AG04450 (cell line): ENCODE results near the gene ZNF830. TPM values are rescaled to one million over a fixed set of nuclear protein-coding genes. Genes with fewer than 3 reads are reported as not detected.

Experiments used
- CTCF ChIA-PET: fragments of 300-600, 350-600 bp; formaldehyde crosslinking; extraction: SDS; loops from one replicate; lab custom pipeline; 2022; ENCODE audit warnings: antibody characterized with exemption, inconsistent platforms; lab: Charles Lee
- POLR2A ChIA-PET: fragments of 350-600 bp; formaldehyde crosslinking; extraction: SDS; loops from one replicate; lab custom pipeline; 2021; ENCODE audit warnings: antibody characterized with exemption, inconsistent platforms; lab: Yijun Ruan, JAX
- DNase-seq: peaks from one replicate; pipeline ENCODE4 v3.0.0-alpha.2; 2011; ENCODE audit warnings: low read depth, low spot score
- H3K27ac ChIP-seq: one replicate; pipeline ENCODE4 v1.5.1; 2012; ENCODE audit warnings: low read depth, low read length, control low read depth
- H3K27me3 ChIP-seq: one replicate; pipeline ENCODE4 v1.6.0; 2012; ENCODE audit warnings: low read length; ENCODE audit not compliant: control insufficient read depth, insufficient read depth
- H3K4me3 ChIP-seq: 2 replicates; pipeline ENCODE4 v1.5.1; 2011; ENCODE audit warnings: mild to moderate bottlenecking, low read depth, low read length, control low read depth
- H3K9me3 ChIP-seq: 2 replicates; pipeline ENCODE4 v1.5.1; 2012; ENCODE audit warnings: low read length; ENCODE audit not compliant: control insufficient read depth, insufficient read depth
- polyA plus RNA-seq: library from polyadenylated mRNA; depleted of rRNA; stranded (reverse); fragments of >200 nt; gene quantifications from 2 replicates; pipeline ENCODE4 v1.2.3, GENCODE V29; 2011; rRNA removed
- TF ChIP-seq, protein P1 (sequence below): IDR thresholded peaks from 2 replicates; pipeline ENCODE4 v1.5.1; 2011; ENCODE audit warnings: low read depth, low read length, control low read depth, inconsistent platforms

ZNF830 gene
- polyA plus RNA-seq, 1 experiment: 9.4 TPM

DNA sequence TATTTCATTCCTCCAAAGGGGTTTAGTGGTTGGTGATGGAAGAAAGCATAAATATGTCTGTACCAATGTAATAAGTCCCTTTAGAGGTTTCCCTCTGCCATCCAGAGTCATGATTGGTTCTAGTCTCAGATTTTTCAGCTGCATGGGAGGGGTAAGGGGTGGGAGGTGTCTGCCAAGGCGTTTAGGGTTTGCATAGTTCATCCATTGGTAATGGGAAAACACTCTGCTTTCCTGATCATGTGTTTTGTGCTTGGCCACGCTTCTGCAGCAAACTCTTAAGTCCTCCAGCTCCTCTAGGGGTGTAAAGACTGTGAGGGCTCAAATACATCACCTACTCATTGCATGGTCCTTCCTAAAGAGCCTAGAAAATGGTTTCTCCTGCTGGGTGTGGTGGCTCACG lies 48.8 kb downstream of the ZNF830 start:
- TF ChIP-seq, protein P1, sequence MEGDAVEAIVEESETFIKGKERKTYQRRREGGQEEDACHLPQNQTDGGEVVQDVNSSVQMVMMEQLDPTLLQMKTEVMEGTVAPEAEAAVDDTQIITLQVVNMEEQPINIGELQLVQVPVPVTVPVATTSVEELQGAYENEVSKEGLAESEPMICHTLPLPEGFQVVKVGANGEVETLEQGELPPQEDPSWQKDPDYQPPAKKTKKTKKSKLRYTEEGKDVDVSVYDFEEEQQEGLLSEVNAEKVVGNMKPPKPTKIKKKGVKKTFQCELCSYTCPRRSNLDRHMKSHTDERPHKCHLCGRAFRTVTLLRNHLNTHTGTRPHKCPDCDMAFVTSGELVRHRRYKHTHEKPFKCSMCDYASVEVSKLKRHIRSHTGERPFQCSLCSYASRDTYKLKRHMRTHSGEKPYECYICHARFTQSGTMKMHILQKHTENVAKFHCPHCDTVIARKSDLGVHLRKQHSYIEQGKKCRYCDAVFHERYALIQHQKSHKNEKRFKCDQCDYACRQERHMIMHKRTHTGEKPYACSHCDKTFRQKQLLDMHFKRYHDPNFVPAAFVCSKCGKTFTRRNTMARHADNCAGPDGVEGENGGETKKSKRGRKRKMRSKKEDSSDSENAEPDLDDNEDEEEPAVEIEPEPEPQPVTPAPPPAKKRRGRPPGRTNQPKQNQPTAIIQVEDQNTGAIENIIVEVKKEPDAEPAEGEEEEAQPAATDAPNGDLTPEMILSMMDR: no peak
- Histone ChIP-seq H3K27me3 (no peaks in the 10 kb centered on the region), H3K9me3 (no peaks in the 10 kb centered on the region), H3K27ac (peak overlapping the region; percentile 34), H3K4me3 (no peak overlapping the region)
- ChIA-PET POLR2A (interaction anchor here (0.7 kb wide), 1 partner anchor 91 kb away, joined by 5 read pairs; no protein-coding TSS in a partner anchor), CTCF (no interaction called here)
- no peak for DNase-seq

DNA sequence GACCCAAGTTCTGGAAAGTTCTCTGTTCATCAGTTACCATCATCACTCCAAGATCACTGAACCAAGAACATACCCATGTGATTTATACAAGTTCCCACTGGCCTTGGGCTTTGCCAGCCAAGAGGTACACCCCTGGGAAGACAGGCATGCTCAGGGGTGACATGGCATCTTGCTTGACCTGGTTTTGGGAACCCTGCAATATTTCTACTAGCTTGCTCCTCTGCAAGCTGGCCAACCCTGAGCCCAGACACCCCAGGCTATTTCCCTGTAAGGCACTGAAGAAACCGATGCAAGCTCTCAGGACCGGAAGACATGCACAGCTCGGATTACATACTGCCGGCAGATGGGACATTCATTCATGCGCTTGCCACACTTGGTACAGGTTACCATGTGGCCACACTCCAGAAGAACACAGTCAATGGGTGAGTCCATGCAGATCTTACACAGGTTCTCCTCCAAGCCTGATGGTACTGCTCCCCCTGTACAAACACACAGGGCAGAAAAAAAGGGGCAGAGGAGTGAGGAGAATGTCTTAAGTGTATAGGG lies 50.4 kb downstream of the ZNF830 start:
- H3K27ac ChIP-seq: no peak overlapping the region
- no peaks in the 10 kb centered on the region for H3K9me3 ChIP-seq
- no peak overlapping the region for H3K4me3 ChIP-seq
- TF ChIP-seq, protein P1: no peak
- H3K27me3 ChIP-seq: no peaks in the 10 kb centered on the region
- CTCF ChIA-PET: interaction anchor here (1.2 kb wide), 1 partner anchor 14 kb away, joined by 3 read pairs; no protein-coding TSS in a partner anchor
- DNase-seq: no peak
- POLR2A ChIA-PET: no interaction called here

Other genes starting within 250 kb of the ZNF830 start
- 1.9 and 2.3 TPM in 2 replicates for gene CCT6B, start 80 bp upstream of the ZNF830 start, polyA plus RNA-seq
- gene LIG3, start 19.0 kb downstream of the ZNF830 start, polyA plus RNA-seq: 32.6 and 34.2 TPM in 2 replicates
- gene RFFL, start 102.2 kb downstream of the ZNF830 start, polyA plus RNA-seq: 11.0 and 14.4 TPM in 2 replicates
- gene RAD51D, start 158.3 kb downstream of the ZNF830 start, polyA plus RNA-seq: 14.3 and 15.1 TPM in 2 replicates
- 0.09 TPM in 1 of 2 replicates, not detected in the other for gene FNDC8, start 160.1 kb downstream of the ZNF830 start, polyA plus RNA-seq
- 10.5 and 14.0 TPM in 2 replicates for gene NLE1, start 180.8 kb downstream of the ZNF830 start, polyA plus RNA-seq
- gene UNC45B, start 186.3 kb downstream of the ZNF830 start, polyA plus RNA-seq: not detected in 2 replicates
- not detected in 2 replicates for gene SLC35G3, start 232.9 kb downstream of the ZNF830 start, polyA plus RNA-seq